HCT116 (cell line): ENCODE data around the gene ADK. TPM values are rescaled to one million over a fixed set of nuclear protein-coding genes. Genes with fewer than 3 reads are reported as not detected.

Experiments used
- ATAC-seq: fragments of 200-7000 bp; cut with Tn5 transposase; 2 replicates; pipeline ENCODE4 v1.9.1; 2020; ENCODE audit warnings: mild to moderate bottlenecking, moderate library complexity
- BruUV-seq: library from RNA; stranded (reverse); fragments of 400-500 nt; replicated peaks from 2 replicates; lab custom pipeline; 2021; lab: Mats Ljungman, UMichigan
- CTCF ChIA-PET: fragments of 300-600 bp; sonication (Branson Sonifier 250); formaldehyde crosslinking; loops from one replicate; lab custom pipeline; 2021; ENCODE audit warnings: antibody characterized with exemption; lab: Charles Lee
- POLR2A ChIA-PET: fragments of 300-600, 350-600 bp; sonication (Branson Sonifier 250); formaldehyde crosslinking; loops from one replicate; lab custom pipeline; 2021; ENCODE audit warnings: antibody characterized with exemption; lab: Charles Lee
- RAD21 ChIA-PET, 2 experiments: fragments of 300-600 bp; sonication (Branson Sonifier 250); formaldehyde crosslinking; loops; one replicate each; lab custom pipeline; 2023; ENCODE audit warnings: low total read pairs in 2 of 2; ENCODE audit not compliant: uncharacterized antibody in 2 of 2, unreplicated experiment in 2 of 2, low non-redundant PET in 1 of 2; lab: Charles Lee
- DNase-seq: peaks from one replicate; pipeline ENCODE4 v3.0.0-alpha.2; 2010; ENCODE audit warnings: low read depth, low spot score
- H2AFZ ChIP-seq: fragments of 200-600 bp; shearing (Covaris generic), sonication (generic); 2 replicates; pipeline ENCODE4 v1.6.1; 2017; ENCODE audit warnings: low read depth, mixed run types, mixed read lengths, antibody characterized with exemption, low read length; ENCODE audit not compliant: poor library complexity, severe bottlenecking
- H3K27ac ChIP-seq: 2 replicates; pipeline ENCODE4 v1.5.1; 2012; ENCODE audit warnings: low read depth, low read length
- H3K27me3 ChIP-seq: fragments of 200-600 bp; sonication (generic); 2 replicates; pipeline ENCODE4 v1.6.1; 2016; ENCODE audit warnings: mixed run types, low read length, mixed read lengths; ENCODE audit not compliant: insufficient read depth
- H3K36me3 ChIP-seq, 2 experiments: fragments of 200-500 bp in 1 of 2; fragments of 200-600 bp in 1 of 2; sonication (Bioruptor generic) in 1 of 2; sonication (generic) in 1 of 2; 2 replicates each; pipeline versions ENCODE4 v1.5.1 to v1.6.1; 2014 to 2016; ENCODE audit warnings: low read length in 2 of 2, inconsistent platforms in 1 of 2, mixed read lengths in 1 of 2, mixed run types in 1 of 2; ENCODE audit not compliant: insufficient read depth in 2 of 2, control insufficient read depth in 1 of 2
- H3K4me1 ChIP-seq, 2 experiments: fragments of 200-600 bp in 1 of 2; sonication (generic) in 1 of 2; 2 replicates each; pipeline versions ENCODE4 v1.5.1 to v1.6.1; 2012 to 2017; ENCODE audit warnings: low read length in 2 of 2, inconsistent platforms in 1 of 2, mild to moderate bottlenecking in 1 of 2, mixed read lengths in 1 of 2, mixed run types in 1 of 2, moderate library complexity in 1 of 2; ENCODE audit not compliant: insufficient read depth in 2 of 2, control insufficient read depth in 1 of 2
- H3K4me2 ChIP-seq: fragments of 200-600 bp; sonication (generic); 2 replicates; pipeline ENCODE4 v1.6.1; 2017; ENCODE audit warnings: mixed run types, low read length, mixed read lengths
- H3K4me3 ChIP-seq, 2 experiments: fragments of 200-600 bp in 1 of 2; sonication (generic) in 1 of 2; replicated peaks in 1 of 2; 2 replicates each; pipeline ENCODE4 v1.5.1; 2011 to 2016; ENCODE audit warnings: low read length in 2 of 2, control low read depth in 1 of 2, low read depth in 1 of 2, mild to moderate bottlenecking in 1 of 2, mixed read lengths in 1 of 2, mixed run types in 1 of 2
- H3K79me2 ChIP-seq: fragments of 200-600 bp; sonication (generic); 2 replicates; pipeline ENCODE4 v1.6.1; 2017; ENCODE audit warnings: mild to moderate bottlenecking, mixed run types, low read length, moderate library complexity, mixed read lengths; ENCODE audit not compliant: insufficient read depth
- H3K9ac ChIP-seq: fragments of 200-600 bp; sonication (generic); 2 replicates; pipeline ENCODE4 v1.6.1; 2016; ENCODE audit warnings: low read length, mixed read lengths
- H3K9me2 ChIP-seq: fragments of 200-600 bp; sonication (generic), shearing (Covaris generic); 2 replicates; pipeline ENCODE4 v1.6.1; 2017; ENCODE audit warnings: mixed run types, mild to moderate bottlenecking, moderate library complexity; ENCODE audit not compliant: insufficient read depth
- H3K9me3 ChIP-seq, 2 experiments: fragments of 200-500 bp in 1 of 2; fragments of 200-600 bp in 1 of 2; sonication (Bioruptor generic) in 1 of 2; sonication (generic) in 1 of 2; 2 replicates each; pipeline ENCODE4 v1.6.1; 2014 to 2017; ENCODE audit warnings: low read length in 2 of 2, mixed read lengths in 2 of 2, inconsistent platforms in 1 of 2, low read depth in 1 of 2, mild to moderate bottlenecking in 1 of 2, mixed run types in 1 of 2, moderate library complexity in 1 of 2; ENCODE audit not compliant: control insufficient read depth in 1 of 2, insufficient read depth in 1 of 2
- H4K20me1 ChIP-seq: fragments of 200-600 bp; sonication (generic), shearing (Covaris generic); 2 replicates; pipeline ENCODE4 v1.6.1; 2017; ENCODE audit warnings: mixed run types, mild to moderate bottlenecking, moderate library complexity; ENCODE audit not compliant: insufficient read depth
- CBX3 ChIP-seq: IDR thresholded peaks from 2 replicates; pipeline ENCODE4 v1.6.1; 2012; ENCODE audit warnings: low read depth
- CEBPB ChIP-seq: IDR thresholded peaks from 2 replicates; pipeline ENCODE4 v1.6.1; 2012; ENCODE audit warnings: low read depth
- CTCF ChIP-seq, 3 experiments: fragments of 200-600 bp in 1 of 3; sonication (generic) in 1 of 3; IDR thresholded peaks in 2 of 3; conservative IDR thresholded peaks in 1 of 3; 2 replicates each; pipeline ENCODE4 v1.5.1; 2012 to 2017; ENCODE audit warnings: low read depth in 2 of 3, low read length in 2 of 3, antibody characterized with exemption in 1 of 3, borderline replicate concordance in 1 of 3, control low read depth in 1 of 3, mild to moderate bottlenecking in 1 of 3, mixed read lengths in 1 of 3, mixed run types in 1 of 3, moderate library complexity in 1 of 3; ENCODE audit not compliant: insufficient read depth in 1 of 3
- EGR1 ChIP-seq: IDR thresholded peaks from 2 replicates; pipeline ENCODE4 v1.6.1; 2012; ENCODE audit warnings: low read depth
- EZH2 ChIP-seq: fragments of 200-600 bp; sonication (generic); IDR thresholded peaks from 2 replicates; pipeline ENCODE4 v1.6.1; 2017; ENCODE audit warnings: antibody characterized with exemption, mixed run types
- EZH2phosphoT487 ChIP-seq: fragments of 200-600 bp; IDR thresholded peaks from 2 replicates; pipeline ENCODE4 v1.6.1; 2018; ENCODE audit warnings: antibody characterized with exemption, borderline replicate concordance
- FOSL1 ChIP-seq: IDR thresholded peaks from 2 replicates; pipeline ENCODE4 v1.6.1; 2012; ENCODE audit warnings: low read depth
- MAX ChIP-seq: IDR thresholded peaks from 2 replicates; pipeline ENCODE4 v1.6.1; 2012
- POLR2A ChIP-seq: IDR thresholded peaks from 2 replicates; pipeline ENCODE4 v1.7.0; 2011; ENCODE audit warnings: borderline replicate concordance; ENCODE audit not compliant: insufficient read depth, insufficient read length; ENCODE audit errors: extremely low read depth
- POLR2AphosphoS5 ChIP-seq: IDR thresholded peaks from 2 replicates; pipeline ENCODE4 v1.6.1; 2011; ENCODE audit warnings: mild to moderate bottlenecking, low read depth, low read length, moderate library complexity
- RAD21 ChIP-seq: IDR thresholded peaks from 2 replicates; pipeline ENCODE4 v1.6.1; 2012; ENCODE audit warnings: low read depth, mild to moderate bottlenecking
- REST ChIP-seq: IDR thresholded peaks from 2 replicates; pipeline ENCODE4 v1.6.1; 2012; ENCODE audit warnings: low read depth
- SIN3A ChIP-seq: IDR thresholded peaks from 2 replicates; pipeline ENCODE4 v1.6.1; 2012; ENCODE audit warnings: low read depth
- SP1 ChIP-seq: IDR thresholded peaks from 2 replicates; pipeline ENCODE4 v1.6.1; 2012; ENCODE audit warnings: low read depth
- SRF ChIP-seq: IDR thresholded peaks from 2 replicates; pipeline ENCODE4 v1.6.1; 2012; ENCODE audit warnings: low read depth
- ZBTB33 ChIP-seq: IDR thresholded peaks from 2 replicates; pipeline ENCODE4 v1.6.1; 2011; ENCODE audit warnings: mild to moderate bottlenecking, low read length, moderate library complexity; ENCODE audit not compliant: insufficient replicate concordance; ENCODE audit errors: extremely low read depth
- ZFX ChIP-seq: fragments of 450-650 bp; IDR thresholded peaks from 2 replicates; pipeline ENCODE4 v1.6.1; 2017
- ZNF274 ChIP-seq: fragments of 200-500 bp; sonication (Bioruptor generic); IDR thresholded peaks from 2 replicates; pipeline ENCODE4 v1.6.1; 2014; ENCODE audit warnings: mild to moderate bottlenecking, low read depth, low read length, inconsistent platforms
- intact Hi-C: fragments of 100-400 bp; cut with micrococcal nuclease; formaldehyde crosslinking; loops from 2 replicates; pipeline ENCODE4 v1.10.0; 2022
- total RNA-seq: library from RNA; stranded (reverse); gene quantifications from one replicate; pipeline ENCODE4 v1.2.1, GENCODE V29; 2021; ENCODE audit not compliant: unreplicated experiment

The ADK gene
- total RNA-seq, 1 experiment from 2014 or later = 55.0 TPM

DNA sequence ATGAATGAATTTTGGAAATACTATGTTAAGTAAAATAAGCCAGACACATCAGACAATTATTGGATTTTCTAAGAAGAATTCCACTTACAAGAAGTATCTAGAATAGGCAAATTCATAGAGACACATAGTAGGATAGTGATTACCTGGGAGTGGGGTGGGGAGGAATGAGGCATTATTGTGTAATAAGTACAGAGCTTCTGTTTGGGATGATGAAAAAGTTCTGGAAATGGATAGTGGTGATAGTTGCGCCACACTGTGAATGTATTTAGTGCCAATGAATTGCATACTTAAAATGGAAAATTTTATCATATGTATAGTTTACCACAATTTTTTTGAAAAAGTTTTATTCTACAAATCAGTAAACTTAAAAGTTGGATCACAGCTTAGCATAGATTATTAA lies 378.2 kb downstream of the ADK start:
- Histone ChIP-seq H3K4me1 (no peaks in the 10 kb centered on the region), H3K4me3 (no peak overlapping the region), H2AFZ (no peak overlapping the region), H4K20me1 (no peaks in the 10 kb centered on the region), H3K9me2 (no peaks in the 10 kb centered on the region), H3K4me2 (no peak overlapping the region), H3K9me3 (no peaks in the 10 kb centered on the region), H3K9ac (no peak overlapping the region), H3K27ac (no peak overlapping the region), H3K27me3 (no peaks in the 10 kb centered on the region), H3K79me2 (no peaks in the 10 kb centered on the region)
- ATAC-seq = no peak
- RAD21 ChIA-PET = no interaction called here
- BruUV-seq = no TSS peak
- POLR2A ChIA-PET = no interaction called here
- intact Hi-C loops = no loop called here
- CTCF ChIA-PET = no interaction called here
- no peak for DNase-seq
- no peak for TF ChIP-seq EZH2
- no peak for TF ChIP-seq POLR2AphosphoS5
- no peak for TF ChIP-seq POLR2A
- no peak for TF ChIP-seq ZNF274
- no peak for TF ChIP-seq FOSL1
- no peak for TF ChIP-seq EZH2phosphoT487
- TF ChIP-seq MAX = no peak
- no peak for TF ChIP-seq SIN3A
- TF ChIP-seq ZFX = no peak
- no peak for TF ChIP-seq CEBPB
- no peak for TF ChIP-seq CBX3
- no peak for TF ChIP-seq RAD21
- TF ChIP-seq SP1 = no peak
- no peak for TF ChIP-seq CTCF (IDR thresholded peaks at IDR 0.05 in 2 of 3, conservative IDR thresholded peaks at IDR 0.05 in 1 of 3; ENCODE audit: borderline replicate concordance in 1 of 3, insufficient read depth in 1 of 3, low read depth in 2 of 3, low read length in 2 of 3)
- TF ChIP-seq SRF = no peak
- TF ChIP-seq REST = no peak
- TF ChIP-seq ZBTB33 = no peak
- TF ChIP-seq EGR1 = no peak
- TF ChIP-seq, all 23 proteins: peak for 0
- no peaks in the 10 kb centered on the region for H3K36me3 ChIP-seq
